ENCODE data around the gene GPR146. TPM values are rescaled to one million over a fixed set of nuclear protein-coding genes. Genes with fewer than 3 reads are reported as not detected.

The GPR146 gene
- total RNA-seq, 1 experiment from 2014 or later, result 2.9 TPM

DNA sequence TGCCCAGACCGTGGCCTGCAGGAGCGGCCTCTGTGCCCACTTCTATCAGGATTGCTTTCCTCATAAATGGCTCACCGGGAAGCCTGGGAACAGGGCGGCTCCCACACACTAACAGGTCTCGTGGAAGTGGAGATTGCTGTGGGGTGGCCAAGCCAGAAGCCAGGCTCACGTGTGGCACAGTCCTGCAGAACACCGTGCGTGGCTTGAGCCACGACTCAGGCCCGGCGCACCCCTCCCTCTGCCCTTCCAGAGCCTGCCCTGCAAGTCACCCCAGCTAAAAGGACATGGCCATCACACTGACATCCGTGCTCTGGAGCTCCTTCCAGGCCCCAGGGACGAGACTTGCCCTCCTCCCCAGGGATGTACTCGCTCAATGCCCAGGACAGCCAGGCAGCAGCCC, 50.5 kb downstream of the GPR146 start:
- no peaks in the 10 kb centered on the region for H3K27me3 ChIP-seq (ENCODE audit: control insufficient read depth, insufficient read depth, low read length)
- H3K9me3 ChIP-seq (ENCODE audit: control insufficient read depth, insufficient read depth, low read depth, low read length), result no peaks in the 10 kb centered on the region
- no peak for TF ChIP-seq POLR2AphosphoS5 (IDR thresholded peaks at IDR 0.05; ENCODE audit: low read depth, low read length)
- TF ChIP-seq SIN3A (IDR thresholded peaks at IDR 0.05; ENCODE audit: borderline replicate concordance, insufficient read depth, low read depth, low read length), result no peak
- TF ChIP-seq, protein P1, sequence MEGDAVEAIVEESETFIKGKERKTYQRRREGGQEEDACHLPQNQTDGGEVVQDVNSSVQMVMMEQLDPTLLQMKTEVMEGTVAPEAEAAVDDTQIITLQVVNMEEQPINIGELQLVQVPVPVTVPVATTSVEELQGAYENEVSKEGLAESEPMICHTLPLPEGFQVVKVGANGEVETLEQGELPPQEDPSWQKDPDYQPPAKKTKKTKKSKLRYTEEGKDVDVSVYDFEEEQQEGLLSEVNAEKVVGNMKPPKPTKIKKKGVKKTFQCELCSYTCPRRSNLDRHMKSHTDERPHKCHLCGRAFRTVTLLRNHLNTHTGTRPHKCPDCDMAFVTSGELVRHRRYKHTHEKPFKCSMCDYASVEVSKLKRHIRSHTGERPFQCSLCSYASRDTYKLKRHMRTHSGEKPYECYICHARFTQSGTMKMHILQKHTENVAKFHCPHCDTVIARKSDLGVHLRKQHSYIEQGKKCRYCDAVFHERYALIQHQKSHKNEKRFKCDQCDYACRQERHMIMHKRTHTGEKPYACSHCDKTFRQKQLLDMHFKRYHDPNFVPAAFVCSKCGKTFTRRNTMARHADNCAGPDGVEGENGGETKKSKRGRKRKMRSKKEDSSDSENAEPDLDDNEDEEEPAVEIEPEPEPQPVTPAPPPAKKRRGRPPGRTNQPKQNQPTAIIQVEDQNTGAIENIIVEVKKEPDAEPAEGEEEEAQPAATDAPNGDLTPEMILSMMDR (IDR thresholded peaks at IDR 0.05), result no peak
- TF ChIP-seq TCF7L2 (IDR thresholded peaks at IDR 0.05; ENCODE audit: low read depth, low read length), result no peak
- TF ChIP-seq, protein P2, sequence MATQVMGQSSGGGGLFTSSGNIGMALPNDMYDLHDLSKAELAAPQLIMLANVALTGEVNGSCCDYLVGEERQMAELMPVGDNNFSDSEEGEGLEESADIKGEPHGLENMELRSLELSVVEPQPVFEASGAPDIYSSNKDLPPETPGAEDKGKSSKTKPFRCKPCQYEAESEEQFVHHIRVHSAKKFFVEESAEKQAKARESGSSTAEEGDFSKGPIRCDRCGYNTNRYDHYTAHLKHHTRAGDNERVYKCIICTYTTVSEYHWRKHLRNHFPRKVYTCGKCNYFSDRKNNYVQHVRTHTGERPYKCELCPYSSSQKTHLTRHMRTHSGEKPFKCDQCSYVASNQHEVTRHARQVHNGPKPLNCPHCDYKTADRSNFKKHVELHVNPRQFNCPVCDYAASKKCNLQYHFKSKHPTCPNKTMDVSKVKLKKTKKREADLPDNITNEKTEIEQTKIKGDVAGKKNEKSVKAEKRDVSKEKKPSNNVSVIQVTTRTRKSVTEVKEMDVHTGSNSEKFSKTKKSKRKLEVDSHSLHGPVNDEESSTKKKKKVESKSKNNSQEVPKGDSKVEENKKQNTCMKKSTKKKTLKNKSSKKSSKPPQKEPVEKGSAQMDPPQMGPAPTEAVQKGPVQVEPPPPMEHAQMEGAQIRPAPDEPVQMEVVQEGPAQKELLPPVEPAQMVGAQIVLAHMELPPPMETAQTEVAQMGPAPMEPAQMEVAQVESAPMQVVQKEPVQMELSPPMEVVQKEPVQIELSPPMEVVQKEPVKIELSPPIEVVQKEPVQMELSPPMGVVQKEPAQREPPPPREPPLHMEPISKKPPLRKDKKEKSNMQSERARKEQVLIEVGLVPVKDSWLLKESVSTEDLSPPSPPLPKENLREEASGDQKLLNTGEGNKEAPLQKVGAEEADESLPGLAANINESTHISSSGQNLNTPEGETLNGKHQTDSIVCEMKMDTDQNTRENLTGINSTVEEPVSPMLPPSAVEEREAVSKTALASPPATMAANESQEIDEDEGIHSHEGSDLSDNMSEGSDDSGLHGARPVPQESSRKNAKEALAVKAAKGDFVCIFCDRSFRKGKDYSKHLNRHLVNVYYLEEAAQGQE (IDR thresholded peaks at IDR 0.05; ENCODE audit: insufficient read depth in 1 of 2, low read depth in 2 of 2, low read length in 1 of 2), result no peak
- no peak overlapping the region for H3K4me3 ChIP-seq (ENCODE audit: low read depth in 2 of 2, low read length in 2 of 2)
- intact Hi-C loops (cut with micrococcal nuclease; ENCODE audit: unreplicated experiment), result no loop called here
- in situ Hi-C loops (cut with HindIII; ENCODE audit: low pct_unique_long_range_greater_than_20kb, low sequenced_read_pairs), result no loop called here
- no TSS peak for BruUV-seq (replicated peaks)
- CTCF ChIA-PET, result no interaction called here
- no peak overlapping the region for H3K27ac ChIP-seq (ENCODE audit: low read length)
- peaks cover 4% of the 10 kb centered on the region; the same call in 1 of the 2 replicates for H3K4me1 ChIP-seq (ENCODE audit: control insufficient read depth, insufficient read depth, low read length)
- ATAC-seq (0 out of 2 replicates have a peak, but pooled peaks have one; percentile 10), DNase-seq (ENCODE audit: low read depth, low spot score) (no peak)
- no peaks in the 10 kb centered on the region for H3K36me3 ChIP-seq (ENCODE audit: control insufficient read depth, insufficient read depth, low read length)
- POLR2A ChIA-PET, result interaction anchor here (0.6 kb wide), 1 partner anchor 12 kb away, joined by 3 read pairs; no protein-coding TSS in a partner anchor

DNA sequence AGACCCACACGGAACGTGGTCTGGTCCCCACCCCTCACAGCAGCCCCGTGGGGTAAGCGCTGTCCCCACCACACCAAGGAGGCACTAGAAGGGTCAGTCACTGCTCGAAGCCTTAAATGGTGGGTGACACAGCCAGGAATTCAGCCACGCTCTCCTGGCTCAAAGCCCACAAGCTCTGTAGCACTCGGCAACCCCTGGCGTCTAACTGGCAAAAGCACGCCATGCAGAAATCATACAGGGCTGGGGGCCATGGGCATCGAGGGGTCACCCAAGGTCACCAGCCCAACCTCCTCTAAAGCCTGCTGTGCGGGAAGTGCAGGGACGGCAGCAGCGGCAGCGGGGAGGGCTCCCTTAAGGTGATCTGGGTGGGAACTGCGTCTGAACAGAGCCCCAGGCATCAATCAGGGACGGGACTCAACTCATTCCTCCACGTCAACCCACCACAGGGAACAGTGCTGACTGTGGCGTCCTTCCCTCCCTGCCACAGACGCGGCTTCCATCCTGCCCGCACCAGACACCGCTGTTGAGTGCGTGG, 51.3 kb downstream of the GPR146 start:
- H3K27ac ChIP-seq (ENCODE audit: low read length), result no peak overlapping the region
- H3K9me3 ChIP-seq (ENCODE audit: control insufficient read depth, insufficient read depth, low read depth, low read length), result no peaks in the 10 kb centered on the region
- no TSS peak for BruUV-seq (replicated peaks)
- H3K36me3 ChIP-seq (ENCODE audit: control insufficient read depth, insufficient read depth, low read length), result no peaks in the 10 kb centered on the region
- in situ Hi-C loops (cut with HindIII; ENCODE audit: low pct_unique_long_range_greater_than_20kb, low sequenced_read_pairs) (no loop called here), intact Hi-C loops (cut with micrococcal nuclease; ENCODE audit: unreplicated experiment) (no loop called here)
- DNase-seq (ENCODE audit: low read depth, low spot score), result no peak
- no peaks in the 10 kb centered on the region for H3K27me3 ChIP-seq (ENCODE audit: control insufficient read depth, insufficient read depth, low read length)
- ChIA-PET POLR2A (interaction anchor here (0.6 kb wide), 1 partner anchor 665 kb away, joined by 4 read pairs; no protein-coding TSS in a partner anchor), CTCF (no interaction called here)
- no peak overlapping the region for H3K4me3 ChIP-seq (ENCODE audit: low read depth in 2 of 2, low read length in 2 of 2)
- H3K4me1 ChIP-seq (ENCODE audit: control insufficient read depth, insufficient read depth, low read length), result peaks cover 4% of the 10 kb centered on the region; the same call in 1 of the 2 replicates
- ATAC-seq, result no peak
- TF ChIP-seq, protein P1 (IDR thresholded peaks at IDR 0.05), result no peak
- TF ChIP-seq SIN3A (IDR thresholded peaks at IDR 0.05; ENCODE audit: borderline replicate concordance, insufficient read depth, low read depth, low read length), result no peak
- TF ChIP-seq POLR2AphosphoS5 (IDR thresholded peaks at IDR 0.05; ENCODE audit: low read depth, low read length), result no peak
- TF ChIP-seq TCF7L2 (IDR thresholded peaks at IDR 0.05; ENCODE audit: low read depth, low read length), result no peak
- TF ChIP-seq, protein P2 (IDR thresholded peaks at IDR 0.05; ENCODE audit: insufficient read depth in 1 of 2, low read depth in 2 of 2, low read length in 1 of 2), result no peak

Measured in Panc1 (cell line).